Measurements from ENCODE around the gene GCK.

GRCh38 chr7:44217223-44217714, 28.0 kb upstream of the GCK start:
- TF ChIP-seq CTCF (IDR thresholded peaks at IDR 0.05; ENCODE audit: extremely low read depth in 1 of 2, insufficient read depth in 1 of 2, low read depth in 1 of 2, low read length in 2 of 2) (no peak), POLR2A (IDR thresholded peaks at IDR 0.05; ENCODE audit: low read depth, low read length) (no peak), MAX (IDR thresholded peaks at IDR 0.05; ENCODE audit: insufficient read depth, insufficient read length) (no peak), POLR2AphosphoS5 (IDR thresholded peaks at IDR 0.05; ENCODE audit: insufficient read depth, low read depth, low read length) (no peak), GATA2 (IDR thresholded peaks at IDR 0.05; ENCODE audit: insufficient read depth, insufficient read length, low read depth, low read length) (no peak)
